CD4-positive, alpha-beta T cell treated with Interleukin-17A for 4 hours (primary cell): ENCODE data around the gene BHLHA15.

Experiments
- DNase-seq: peaks from one replicate; pipeline ENCODE4 v3.0.0-alpha.2; 2020; ENCODE audit warnings: mixed read lengths

Gene BHLHA15

GRCh38 chr7:98211221-98211675 is at the start of gene BHLHA15:
Gene BHLHA15 (plus strand): TSS chr7:98211439. CDS start chr7:98212310, 871 bp downstream.
- DNase-seq: peak; percentile 60

GRCh38 chr7:98162758-98163157 is 48.5 kb upstream of the BHLHA15 start:
- DNase-seq: no peak

DNA sequence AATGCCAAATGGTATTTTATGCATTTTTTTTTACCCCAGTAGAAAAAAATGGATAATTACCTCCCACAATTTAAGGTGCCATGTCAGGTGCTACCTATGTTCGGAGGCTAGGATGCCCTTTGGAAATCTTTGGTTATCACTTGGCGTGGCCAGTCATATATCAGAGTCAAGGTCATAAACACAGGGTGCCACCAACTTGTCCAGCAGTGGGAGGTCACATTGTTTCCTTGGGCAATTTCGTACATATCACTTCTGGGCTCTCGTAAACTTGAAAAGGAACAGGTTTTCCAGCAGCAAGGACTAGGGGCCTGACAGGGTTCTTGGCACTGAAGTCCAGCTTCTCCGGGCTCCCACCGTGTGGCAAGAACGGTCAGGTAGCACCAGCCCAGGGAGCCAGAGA is 48.0 kb upstream of the BHLHA15 start:
- DNase-seq: no peak

DNA sequence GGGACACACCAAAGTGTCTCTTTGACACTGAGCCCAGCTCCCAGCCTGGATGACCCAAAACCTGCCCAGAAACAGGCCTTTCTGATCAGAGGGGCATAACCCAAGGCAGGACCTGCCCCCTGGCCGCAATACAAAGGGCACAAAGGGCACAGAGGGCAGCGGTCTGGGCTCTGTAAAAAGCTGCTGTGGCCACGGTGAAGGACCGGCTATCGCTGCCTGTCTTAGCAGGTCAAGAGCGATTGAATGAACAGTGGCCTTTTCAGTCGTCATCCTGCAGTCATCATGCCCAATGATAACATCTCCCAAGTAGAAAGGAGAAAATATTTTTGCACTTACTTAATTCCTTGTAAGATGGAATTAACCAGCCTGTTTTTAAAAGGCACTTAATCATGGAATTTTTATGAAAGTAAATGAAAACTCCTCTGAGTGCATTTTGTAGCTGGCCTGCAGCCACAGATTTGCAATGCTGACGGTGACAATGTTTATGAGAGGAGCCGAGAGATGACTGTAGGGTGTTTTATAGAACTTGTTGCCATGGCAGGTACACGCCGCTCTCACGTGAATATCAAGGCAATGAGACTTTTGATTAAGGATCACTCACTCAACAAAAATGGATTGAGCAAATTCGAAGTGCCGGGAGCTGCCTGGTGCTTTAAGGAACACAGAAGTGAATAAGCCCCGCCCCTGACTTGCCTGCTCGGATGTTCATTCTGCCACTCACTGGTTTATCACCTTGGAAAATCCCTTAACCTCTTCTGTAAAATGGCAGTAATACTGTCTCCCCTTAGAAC is 47.3 kb upstream of the BHLHA15 start:
- DNase-seq: no peak

DNA sequence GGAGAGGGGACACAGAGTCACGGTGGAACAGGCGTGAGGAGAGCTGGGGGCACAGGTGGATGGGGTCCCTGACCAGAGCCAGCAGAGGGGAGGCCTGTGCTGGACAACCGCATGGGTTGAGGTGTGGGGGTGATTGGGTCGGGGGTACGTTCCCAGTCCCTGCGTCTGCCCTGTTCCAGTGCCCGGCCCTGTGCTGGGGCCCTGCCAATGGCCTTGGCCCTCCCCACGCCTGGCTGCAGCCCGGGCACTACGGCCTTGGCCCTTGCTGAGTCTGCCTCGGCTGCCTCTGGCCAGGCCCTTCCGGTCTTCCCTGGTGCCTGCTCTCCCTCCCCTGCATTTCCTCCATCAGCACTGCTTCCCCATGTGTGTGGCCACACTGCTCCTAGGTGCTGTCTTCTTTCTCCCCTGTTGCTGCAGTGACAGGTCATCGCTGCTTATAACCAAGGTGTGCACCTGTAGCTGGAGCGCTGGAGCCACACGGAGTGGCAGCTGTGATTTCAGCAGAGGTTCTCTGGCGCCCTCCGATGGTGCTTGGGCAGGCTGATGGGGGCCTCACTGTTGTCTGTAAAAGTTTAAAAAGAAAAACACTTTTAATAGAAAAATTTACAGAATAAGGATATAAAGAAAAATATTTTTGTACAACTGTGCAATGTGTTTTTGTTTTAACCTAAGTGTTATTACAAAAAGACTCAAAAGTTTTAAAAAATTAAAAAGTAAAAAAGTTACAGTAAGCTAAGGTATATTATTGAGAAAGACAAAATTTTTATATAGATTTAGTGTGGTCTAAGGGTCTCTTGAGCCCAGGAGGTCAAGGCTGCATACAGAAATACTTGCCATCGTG is 45.2 kb upstream of the BHLHA15 start:
- DNase-seq: peak; percentile 70

DNA sequence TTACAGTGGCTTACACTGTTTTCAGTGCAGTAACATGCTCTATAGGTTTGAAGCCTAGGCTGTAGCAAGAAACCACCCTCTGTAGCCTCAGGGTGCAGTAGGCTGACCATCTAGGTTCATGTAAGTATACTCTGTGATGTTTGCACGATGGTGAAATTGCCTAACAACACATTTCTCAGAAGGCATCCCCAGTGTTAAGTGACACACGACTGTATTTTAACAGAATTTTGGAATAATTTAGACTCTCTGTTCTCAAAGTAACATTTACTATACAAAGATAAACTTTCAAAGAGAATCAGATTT is 44.6 kb upstream of the BHLHA15 start:
- no peak for DNase-seq

- DNase-seq: no peak
These were observed 43.6 kb upstream of the BHLHA15 start for GRCh38 chr7:98167653-98168052.

GRCh38 chr7:98168181-98168903 is 42.9 kb upstream of the BHLHA15 start:
- peak; percentile 76 for DNase-seq

DNA sequence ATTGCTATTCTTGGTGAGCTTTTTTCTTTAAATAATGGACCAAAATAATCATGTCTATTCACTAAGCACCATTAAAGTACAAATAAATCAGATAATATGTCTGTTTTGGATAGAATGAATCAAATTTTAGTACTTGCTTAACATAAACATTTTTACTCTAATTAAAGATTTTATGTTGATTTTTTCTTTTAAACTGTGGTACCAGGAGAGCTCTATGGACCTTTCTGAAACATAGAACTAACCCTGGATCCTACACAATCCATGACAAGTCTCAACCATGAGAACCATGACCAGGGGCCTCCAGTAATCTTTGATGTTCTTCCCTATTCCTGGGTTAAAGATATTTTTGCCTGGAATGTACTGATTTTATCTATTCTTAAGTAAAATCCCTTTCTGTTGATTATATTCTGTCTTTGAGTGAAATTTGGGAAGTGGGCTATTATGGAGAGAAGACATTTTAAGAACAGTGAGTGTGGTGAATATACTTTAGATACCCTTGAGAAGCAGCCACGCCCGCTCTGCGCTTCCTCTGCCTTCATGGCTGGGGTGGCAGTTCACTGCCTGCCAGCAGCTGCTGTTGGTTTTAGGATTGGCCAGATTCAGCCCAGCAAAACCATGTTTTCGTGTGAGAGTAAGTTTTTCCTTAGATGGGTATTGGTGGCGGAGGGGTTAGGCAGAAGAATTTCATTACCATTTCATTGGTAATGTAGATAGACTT is 42.2 kb upstream of the BHLHA15 start:
- no peak for DNase-seq

GRCh38 chr7:98170966-98171365 is 40.3 kb upstream of the BHLHA15 start:
- DNase-seq: no peak

DNA sequence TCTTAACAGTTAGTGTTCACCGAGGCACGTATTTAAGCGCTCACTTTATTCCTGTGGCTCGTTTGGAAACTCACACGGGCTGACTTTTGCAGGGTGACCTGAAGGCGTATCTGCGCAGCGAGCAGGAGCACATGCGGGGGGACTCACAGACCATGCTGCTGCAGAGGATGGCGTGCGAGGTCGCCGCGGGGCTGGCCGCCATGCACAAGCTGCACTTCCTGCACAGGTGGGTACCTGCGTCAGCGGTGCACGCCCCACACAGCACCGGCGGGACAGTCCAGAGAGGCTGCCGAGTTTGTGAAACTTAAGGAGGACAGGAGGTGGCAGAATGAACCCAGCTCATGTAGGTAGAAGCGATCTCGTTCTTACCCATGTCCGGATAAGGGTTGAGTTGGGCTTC is 39.8 kb upstream of the BHLHA15 start:
- no peak for DNase-seq

DNA sequence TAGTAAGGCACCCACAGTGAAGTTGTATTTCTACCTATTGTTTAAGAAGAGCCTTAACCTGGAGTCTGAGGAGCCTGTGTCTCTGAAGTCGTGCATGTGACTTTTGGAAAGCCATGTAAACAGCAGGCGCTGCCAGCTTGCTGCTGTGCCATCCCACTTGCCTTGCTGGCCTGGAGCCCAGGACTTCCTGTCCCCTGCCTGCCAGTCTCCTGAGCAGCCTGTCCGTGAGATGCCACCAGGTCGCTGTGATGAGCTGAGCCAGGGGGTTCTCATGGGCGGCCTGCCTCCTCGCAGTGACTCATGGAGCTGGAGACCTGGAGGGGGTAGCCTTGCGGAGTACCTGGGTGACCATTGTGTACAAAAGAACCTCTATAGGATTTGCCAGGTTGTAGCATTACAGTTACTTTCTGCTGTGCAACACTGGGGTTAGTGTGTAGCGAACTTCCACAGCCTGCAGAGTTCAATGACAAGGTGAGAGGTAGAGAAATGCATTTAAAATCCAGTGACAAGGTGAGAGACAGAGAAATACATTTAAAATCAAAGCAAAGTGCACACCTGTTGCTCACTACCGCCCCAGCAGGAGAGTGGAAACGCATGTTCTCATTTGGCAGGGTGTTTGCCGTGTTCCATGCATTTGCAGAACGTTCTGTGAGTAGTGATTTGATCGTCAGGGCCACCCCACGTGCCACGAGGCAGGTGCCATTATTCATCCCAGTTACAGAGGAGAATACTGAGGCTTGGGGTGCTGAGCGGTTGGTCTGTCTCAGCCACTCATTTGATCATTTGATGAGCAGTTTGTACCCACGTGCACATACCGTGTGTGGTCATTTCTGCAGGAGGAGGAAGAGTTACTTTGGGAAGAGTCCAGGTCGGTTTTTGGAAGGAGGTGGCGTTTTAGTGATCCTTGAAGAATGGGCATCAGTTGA is 36.6 kb upstream of the BHLHA15 start:
- DNase-seq: no peak

- no peak for DNase-seq
These were observed 35.8 kb upstream of the BHLHA15 start for GRCh38 chr7:98175260-98175940.

DNA sequence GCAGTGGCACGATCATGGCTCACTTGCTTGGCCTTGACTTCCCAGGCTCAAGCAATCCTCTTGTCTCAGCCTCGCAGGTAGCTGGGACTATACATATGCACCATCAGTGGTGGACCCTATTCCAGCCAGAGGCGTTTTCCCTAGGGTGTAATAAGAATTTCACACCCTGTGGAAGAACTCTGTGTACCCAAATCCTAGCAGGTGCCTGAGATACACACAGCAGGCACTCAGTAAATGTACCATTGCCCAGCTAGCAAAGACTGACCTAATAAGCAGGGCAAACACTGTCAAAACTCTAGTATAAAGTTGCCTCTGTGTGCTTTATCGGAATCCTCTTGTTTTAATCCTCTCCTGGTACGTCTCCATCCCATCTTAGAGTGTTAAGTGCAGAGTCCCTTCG is 33.7 kb upstream of the BHLHA15 start:
- DNase-seq: no peak

DNA sequence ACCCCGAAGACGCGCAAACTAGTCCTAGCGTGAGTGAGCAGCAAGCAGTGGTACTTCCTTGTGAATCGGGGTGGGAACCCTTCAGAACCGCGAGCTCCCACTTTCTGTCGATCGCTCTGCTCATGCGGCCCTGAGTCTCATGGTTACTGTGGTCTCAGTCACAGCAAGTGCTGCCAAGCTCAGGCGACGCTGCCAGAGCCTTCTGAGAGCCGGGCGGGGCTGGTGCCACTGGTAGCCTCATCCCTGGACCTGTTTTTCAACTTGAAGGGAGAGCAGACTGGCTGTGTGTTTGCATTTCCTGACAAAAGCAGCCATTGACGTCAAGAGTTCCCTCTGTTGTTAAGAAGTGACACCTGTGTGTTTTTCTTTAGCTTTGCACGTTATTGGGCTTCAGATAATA is 32.9 kb upstream of the BHLHA15 start:
- no peak for DNase-seq

GRCh38 chr7:98178762-98179490 is 32.3 kb upstream of the BHLHA15 start:
- no peak for DNase-seq

DNA sequence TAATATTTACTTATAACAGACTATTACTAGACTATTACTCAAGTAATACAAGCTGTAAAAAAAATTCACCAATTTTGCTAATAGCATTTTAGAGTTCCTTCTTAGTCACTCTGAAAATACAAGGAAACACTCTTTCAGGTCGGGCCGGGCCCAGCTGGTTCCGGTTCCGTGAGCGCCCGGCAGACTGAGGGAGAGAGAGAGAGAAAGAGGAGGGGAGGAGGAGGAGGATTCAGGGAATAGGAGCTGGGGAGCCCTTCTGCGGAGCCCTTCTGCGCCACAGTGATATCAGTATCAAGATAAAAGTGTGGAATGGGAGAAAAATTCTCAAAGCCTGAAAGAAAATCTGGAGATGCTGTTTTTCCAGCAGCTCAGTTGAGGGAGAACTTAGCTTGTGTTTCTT is 30.5 kb upstream of the BHLHA15 start:
- DNase-seq: no peak

DNA sequence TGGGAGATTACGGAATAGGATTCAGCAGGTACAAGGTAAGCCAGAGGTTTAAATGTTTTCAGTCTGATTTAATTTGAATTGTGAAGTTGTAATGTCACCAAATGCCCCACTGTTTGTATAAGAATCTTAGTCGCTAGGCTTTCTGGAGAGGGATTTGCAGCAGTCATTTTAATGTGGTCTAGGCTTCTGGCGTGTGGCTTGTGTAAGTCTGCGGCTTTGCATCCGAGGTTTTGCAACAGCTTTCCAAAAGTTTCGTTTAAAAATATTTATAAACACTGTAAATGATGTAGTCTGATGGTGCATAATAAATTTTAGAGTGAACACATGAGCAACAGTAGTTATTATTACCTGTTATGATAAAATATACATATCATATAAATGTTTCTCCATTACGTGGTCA is 26.1 kb upstream of the BHLHA15 start:
- no peak for DNase-seq

DNA sequence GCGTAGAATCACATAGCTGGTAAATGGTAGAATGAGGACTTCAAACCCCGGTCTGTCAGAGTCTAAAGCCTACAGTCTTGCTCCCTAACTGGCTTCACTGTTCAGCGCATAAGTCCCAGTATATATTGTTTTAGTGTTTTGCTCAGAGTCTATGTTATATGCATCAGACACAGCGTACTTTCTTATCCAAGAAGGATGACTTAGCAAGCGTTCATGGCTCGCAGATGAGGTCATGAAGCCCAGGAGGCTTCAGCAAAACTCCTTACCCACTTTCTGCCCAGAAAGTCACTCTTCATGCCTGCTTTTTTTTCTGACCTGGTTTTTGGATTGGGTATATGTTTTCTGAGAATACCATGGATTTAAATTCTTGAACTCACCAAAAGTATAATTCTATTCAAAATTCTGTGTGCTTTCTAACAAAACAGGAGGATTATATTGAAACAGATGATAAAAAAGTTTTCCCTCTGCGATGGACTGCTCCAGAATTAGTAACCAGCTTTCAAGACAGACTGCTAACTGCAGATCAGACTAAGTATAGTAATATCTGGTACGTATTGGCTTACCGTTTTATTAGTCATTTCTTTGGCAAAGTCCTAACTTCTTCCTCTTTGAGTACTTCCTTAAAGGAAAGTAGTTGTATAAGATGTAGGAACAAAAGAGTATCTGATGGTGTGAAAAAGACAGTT is 24.6 kb upstream of the BHLHA15 start:
- no peak for DNase-seq

DNA sequence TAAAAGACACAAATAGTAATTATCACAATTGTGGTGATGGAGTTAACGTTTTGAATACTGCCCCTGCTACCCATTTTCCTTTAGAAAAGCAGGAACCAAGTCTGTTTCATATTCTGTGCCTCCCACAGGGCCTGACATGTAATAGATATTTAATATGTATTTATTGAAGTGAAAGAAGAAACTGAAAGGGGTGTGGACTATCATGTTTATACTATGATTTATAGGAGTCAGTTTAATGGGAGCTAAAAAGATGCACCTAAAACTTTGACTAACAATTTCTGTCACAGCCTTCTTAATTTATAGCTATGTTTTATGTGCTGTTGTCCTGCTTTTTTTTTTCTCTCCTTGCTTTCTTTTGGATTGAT is 24.1 kb upstream of the BHLHA15 start:
- no peak for DNase-seq
